AG10803 (cell line): ENCODE measurements around the gene MAML3.
A peak's percentile ranks its signal among the peaks of the same experiment; 100 is the strongest.

ENCODE experiments used
- DNase-seq: peaks from one replicate; pipeline ENCODE4 v3.0.0; 2010; ENCODE audit warnings: low read depth
- H3K4me3 ChIP-seq: 2 replicates; pipeline ENCODE4 v1.5.1; 2011; ENCODE audit warnings: mild to moderate bottlenecking, low read length, control low read depth
- CTCF ChIP-seq: conservative IDR thresholded peaks from 2 replicates; pipeline ENCODE4 v1.5.1; 2011; ENCODE audit warnings: mild to moderate bottlenecking, low read length, control low read depth, inconsistent platforms

MAML3 gene

GRCh38 chr4:140118931-140119640 is 34.9 kb downstream of the MAML3 start:
- H3K4me3 ChIP-seq = no peak overlapping the region
- no peak for TF ChIP-seq CTCF

GRCh38 chr4:140117947-140118346 is 36.0 kb downstream of the MAML3 start:
- H3K4me3 ChIP-seq = no peak overlapping the region
- DNase-seq = no peak
- no peak for TF ChIP-seq CTCF

More at GRCh38 chr4:140118931-140119640, 34.9 kb downstream of the MAML3 start:
- DNase-seq = no peak

- H3K4me3 ChIP-seq = no peak overlapping the region
- no peak for DNase-seq
Measured at GRCh38 chr4:140116442-140117104, 37.4 kb downstream of the MAML3 start.

GRCh38 chr4:140115140-140115539 is 38.8 kb downstream of the MAML3 start:
- no peak for TF ChIP-seq CTCF
- no peak for DNase-seq
- H3K4me3 ChIP-seq = no peak overlapping the region

More at GRCh38 chr4:140116442-140117104, 37.4 kb downstream of the MAML3 start:
- TF ChIP-seq CTCF = no peak; the same call in 1 of the 2 replicates

- H3K4me3 ChIP-seq = no peak overlapping the region
- no peak for DNase-seq
- TF ChIP-seq CTCF = no peak
Measured at GRCh38 chr4:140113653-140114052, 40.3 kb downstream of the MAML3 start.

- no peak for TF ChIP-seq CTCF
- peak; percentile 84 for DNase-seq
- no peak overlapping the region; the same call in 1 of the 2 replicates for H3K4me3 ChIP-seq
Measured at GRCh38 chr4:140112576-140112975, 41.4 kb downstream of the MAML3 start.

- TF ChIP-seq CTCF = no peak
- H3K4me3 ChIP-seq = no peak overlapping the region
- DNase-seq = no peak
Measured at GRCh38 chr4:140111256-140111655, 42.7 kb downstream of the MAML3 start.
